ENCODE results near the gene CELF2.

CELF2 gene

GRCh38 chr10:11049806-11050205 lies 32.1 kb downstream of the CELF2 start:
- H3K27ac ChIP-seq (ENCODE audit: low read depth, low read length) = no peak overlapping the region
- no peaks in the 10 kb centered on the region for H3K9me3 ChIP-seq (ENCODE audit: control insufficient read depth, insufficient read depth, low read length)
- no peaks in the 10 kb centered on the region for H3K9me2 ChIP-seq (replicated peaks; ENCODE audit: control insufficient read depth, low read length)
- no peaks in the 10 kb centered on the region for H3K36me3 ChIP-seq (ENCODE audit: control insufficient read depth, low read length)
- H3K27me3 ChIP-seq (ENCODE audit: control insufficient read depth, low read length) = 0 out of 2 replicates have a peak, but pooled peaks cover 4% of the 10 kb centered on the region
- H3K4me1 ChIP-seq (ENCODE audit: control insufficient read depth, low read length) = no peaks in the 10 kb centered on the region
- H3K4me2 ChIP-seq (ENCODE audit: low read length) = no peak overlapping the region
- H3K4me3 ChIP-seq (ENCODE audit: low read length) = no peak overlapping the region
- no peak for TF ChIP-seq EZH2phosphoT487 (IDR thresholded peaks at IDR 0.05; ENCODE audit: borderline replicate concordance, low read length)
- no peak for TF ChIP-seq CTCF (IDR thresholded peaks at IDR 0.05; ENCODE audit: low read depth, low read length, poor library complexity, severe bottlenecking)
- no peaks in the 10 kb centered on the region for H4K20me1 ChIP-seq (ENCODE audit: control insufficient read depth, insufficient read depth, low read depth, low read length)
- H3K79me2 ChIP-seq (ENCODE audit: control insufficient read depth, low read length) = no peaks in the 10 kb centered on the region
- H3F3A ChIP-seq (ENCODE audit: control insufficient read depth, insufficient read depth) = no peaks in the 10 kb centered on the region

GRCh38 chr10:11050301-11051287 lies 32.9 kb downstream of the CELF2 start:
- no peaks in the 10 kb centered on the region for H4K20me1 ChIP-seq (ENCODE audit: control insufficient read depth, insufficient read depth, low read depth, low read length)
- no peak overlapping the region for H3K27ac ChIP-seq (ENCODE audit: low read depth, low read length)
- no peaks in the 10 kb centered on the region for H3K79me2 ChIP-seq (ENCODE audit: control insufficient read depth, low read length)
- no peaks in the 10 kb centered on the region for H3K36me3 ChIP-seq (ENCODE audit: control insufficient read depth, low read length)
- no peaks in the 10 kb centered on the region for H3K9me2 ChIP-seq (replicated peaks; ENCODE audit: control insufficient read depth, low read length)
- no peaks in the 10 kb centered on the region for H3K9me3 ChIP-seq (ENCODE audit: control insufficient read depth, insufficient read depth, low read length)
- H3F3A ChIP-seq (ENCODE audit: control insufficient read depth, insufficient read depth) = no peaks in the 10 kb centered on the region
- no peak overlapping the region for H3K4me3 ChIP-seq (ENCODE audit: low read length)
- 0 out of 2 replicates have a peak, but pooled peaks cover 4% of the 10 kb centered on the region for H3K27me3 ChIP-seq (ENCODE audit: control insufficient read depth, low read length)
- H3K4me1 ChIP-seq (ENCODE audit: control insufficient read depth, low read length) = no peaks in the 10 kb centered on the region
- no peak for TF ChIP-seq CTCF (IDR thresholded peaks at IDR 0.05; ENCODE audit: low read depth, low read length, poor library complexity, severe bottlenecking)
- no peak for TF ChIP-seq EZH2phosphoT487 (IDR thresholded peaks at IDR 0.05; ENCODE audit: borderline replicate concordance, low read length)
- no peak overlapping the region for H3K4me2 ChIP-seq (ENCODE audit: low read length)

- no peaks in the 10 kb centered on the region for H3K79me2 ChIP-seq (ENCODE audit: control insufficient read depth, low read length)
- H3K4me2 ChIP-seq (ENCODE audit: low read length) = no peak overlapping the region
- H3K9me2 ChIP-seq (replicated peaks; ENCODE audit: control insufficient read depth, low read length) = no peaks in the 10 kb centered on the region
- H3K4me1 ChIP-seq (ENCODE audit: control insufficient read depth, low read length) = no peaks in the 10 kb centered on the region
- H3K9me3 ChIP-seq (ENCODE audit: control insufficient read depth, insufficient read depth, low read length) = no peaks in the 10 kb centered on the region
- no peaks in the 10 kb centered on the region for H3F3A ChIP-seq (ENCODE audit: control insufficient read depth, insufficient read depth)
- no peaks in the 10 kb centered on the region for H4K20me1 ChIP-seq (ENCODE audit: control insufficient read depth, insufficient read depth, low read depth, low read length)
- no peak overlapping the region for H3K27ac ChIP-seq (ENCODE audit: low read depth, low read length)
- no peak overlapping the region for H3K4me3 ChIP-seq (ENCODE audit: low read length)
- H3K36me3 ChIP-seq (ENCODE audit: control insufficient read depth, low read length) = no peaks in the 10 kb centered on the region
- TF ChIP-seq CTCF (IDR thresholded peaks at IDR 0.05; ENCODE audit: low read depth, low read length, poor library complexity, severe bottlenecking) (no peak), EZH2phosphoT487 (IDR thresholded peaks at IDR 0.05; ENCODE audit: borderline replicate concordance, low read length) (no peak)
- 0 out of 2 replicates have a peak, but pooled peaks cover 3% of the 10 kb centered on the region for H3K27me3 ChIP-seq (ENCODE audit: control insufficient read depth, low read length)
These were observed 39.3 kb downstream of the CELF2 start for GRCh38 chr10:11057018-11057417.

All from DOHH2 (cell line).